ENCODE results near the gene ANKFY1. TPM values are rescaled to one million over a fixed set of nuclear protein-coding genes. Genes with fewer than 3 reads are reported as not detected.

The ANKFY1 gene
- total RNA-seq, 4 donors from 2014 or later: 12.6 to 26.9 (median 13.5) TPM

DNA sequence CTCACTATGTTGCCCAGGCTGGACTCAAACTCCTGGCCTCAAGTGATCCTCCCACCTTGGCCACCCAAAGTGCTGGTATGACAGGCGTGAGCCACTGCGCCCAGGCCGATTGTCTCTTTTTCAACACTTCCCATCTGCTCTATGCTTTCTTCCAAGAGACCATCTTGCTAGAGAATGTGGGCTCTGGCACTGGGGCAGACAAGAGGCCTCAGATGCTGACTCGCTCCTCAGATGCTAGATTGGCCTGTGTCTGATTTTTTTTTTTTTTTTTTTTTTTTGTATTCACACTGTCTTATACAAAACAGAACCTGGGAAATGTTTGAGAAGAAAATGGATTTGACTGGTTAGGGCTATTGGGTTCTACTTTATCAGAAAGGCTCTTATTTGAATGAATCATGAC is 62.6 kb downstream of the ANKFY1 start:
- no peaks in the 10 kb centered on the region for H3K9me3 ChIP-seq
- no peak for DNase-seq
- H3K27ac ChIP-seq: no peak overlapping the region
- no peak for TF ChIP-seq POLR2A (IDR thresholded peaks at IDR 0.05)
- TF ChIP-seq, protein P1, sequence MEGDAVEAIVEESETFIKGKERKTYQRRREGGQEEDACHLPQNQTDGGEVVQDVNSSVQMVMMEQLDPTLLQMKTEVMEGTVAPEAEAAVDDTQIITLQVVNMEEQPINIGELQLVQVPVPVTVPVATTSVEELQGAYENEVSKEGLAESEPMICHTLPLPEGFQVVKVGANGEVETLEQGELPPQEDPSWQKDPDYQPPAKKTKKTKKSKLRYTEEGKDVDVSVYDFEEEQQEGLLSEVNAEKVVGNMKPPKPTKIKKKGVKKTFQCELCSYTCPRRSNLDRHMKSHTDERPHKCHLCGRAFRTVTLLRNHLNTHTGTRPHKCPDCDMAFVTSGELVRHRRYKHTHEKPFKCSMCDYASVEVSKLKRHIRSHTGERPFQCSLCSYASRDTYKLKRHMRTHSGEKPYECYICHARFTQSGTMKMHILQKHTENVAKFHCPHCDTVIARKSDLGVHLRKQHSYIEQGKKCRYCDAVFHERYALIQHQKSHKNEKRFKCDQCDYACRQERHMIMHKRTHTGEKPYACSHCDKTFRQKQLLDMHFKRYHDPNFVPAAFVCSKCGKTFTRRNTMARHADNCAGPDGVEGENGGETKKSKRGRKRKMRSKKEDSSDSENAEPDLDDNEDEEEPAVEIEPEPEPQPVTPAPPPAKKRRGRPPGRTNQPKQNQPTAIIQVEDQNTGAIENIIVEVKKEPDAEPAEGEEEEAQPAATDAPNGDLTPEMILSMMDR (IDR thresholded peaks at IDR 0.05 in 4 of 5, conservative IDR thresholded peaks at IDR 0.05 in 1 of 5): no peak
- ATAC-seq: no peak
- H3K4me1 ChIP-seq: peaks cover 14 to 16% of the 10 kb centered on the region in 2 donors
- peaks cover 0 to 12% of the 10 kb centered on the region in 2 donors for H3K36me3 ChIP-seq
- intact Hi-C loops (cut with DNase I; ENCODE audit: low total_unique reads): no loop called here
- H3K27me3 ChIP-seq: no peaks in the 10 kb centered on the region
- in situ Hi-C loops (cut with MboI; ENCODE audit: low sequenced_read_pairs in 4 of 4): loop anchor here in 1 of 4 donors (10.0 kb wide), 1 partner anchor 214 kb away; no protein-coding TSS in a partner anchor
- H3K4me3 ChIP-seq: no peak overlapping the region

DNA sequence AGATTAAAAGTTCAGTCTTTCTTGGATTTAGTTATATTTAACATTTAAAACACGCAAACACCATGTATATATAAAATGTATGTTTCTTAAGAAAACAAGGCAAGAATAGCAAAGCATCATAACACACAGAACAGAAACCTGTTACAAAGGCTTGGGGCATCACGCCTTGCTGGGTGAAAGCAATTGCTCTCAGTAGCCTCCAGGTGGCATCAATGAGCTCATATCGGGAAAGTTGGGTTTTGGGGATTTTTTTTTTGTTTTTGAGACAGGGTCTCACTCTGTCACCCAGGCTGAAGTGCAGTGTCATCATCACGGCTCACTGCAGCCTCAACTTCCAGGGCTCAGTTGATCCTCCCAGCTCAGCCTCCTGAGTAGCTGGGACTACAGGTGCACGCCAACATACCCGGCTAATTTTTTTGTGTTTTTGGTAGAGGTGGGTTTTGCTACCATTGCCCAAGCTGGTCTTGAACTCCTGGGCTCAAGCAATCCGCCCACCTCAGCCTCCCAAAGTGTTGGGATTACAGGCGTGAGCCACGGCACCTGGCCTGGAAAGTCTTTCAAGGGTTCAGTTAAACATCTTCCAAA is 63.9 kb downstream of the ANKFY1 start:
- H3K36me3 ChIP-seq: peaks cover 0 to 19% of the 10 kb centered on the region in 2 donors
- H3K4me1 ChIP-seq: peaks cover 16 to 19% of the 10 kb centered on the region in 2 donors
- in situ Hi-C loops (cut with MboI; ENCODE audit: low sequenced_read_pairs in 4 of 4): loop anchor here (5.0 to 10.0 kb wide), 2 partner anchors 215 to 217 kb away; no protein-coding TSS in a partner anchor
- ATAC-seq: no peak
- DNase-seq: no peak
- intact Hi-C loops (cut with DNase I; ENCODE audit: low total_unique reads): loop anchor here (1.0 kb wide), 1 partner anchor 213 kb away; no protein-coding TSS in a partner anchor
- TF ChIP-seq POLR2A (IDR thresholded peaks at IDR 0.05): no peak
- TF ChIP-seq, protein P1 (IDR thresholded peaks at IDR 0.05 in 4 of 5, conservative IDR thresholded peaks at IDR 0.05 in 1 of 5): peak; percentile 39 to 79 (median 69)
- no peak overlapping the region for H3K4me3 ChIP-seq
- no peaks in the 10 kb centered on the region for H3K27me3 ChIP-seq
- no peak overlapping the region for H3K27ac ChIP-seq
- H3K9me3 ChIP-seq: no peaks in the 10 kb centered on the region

DNA sequence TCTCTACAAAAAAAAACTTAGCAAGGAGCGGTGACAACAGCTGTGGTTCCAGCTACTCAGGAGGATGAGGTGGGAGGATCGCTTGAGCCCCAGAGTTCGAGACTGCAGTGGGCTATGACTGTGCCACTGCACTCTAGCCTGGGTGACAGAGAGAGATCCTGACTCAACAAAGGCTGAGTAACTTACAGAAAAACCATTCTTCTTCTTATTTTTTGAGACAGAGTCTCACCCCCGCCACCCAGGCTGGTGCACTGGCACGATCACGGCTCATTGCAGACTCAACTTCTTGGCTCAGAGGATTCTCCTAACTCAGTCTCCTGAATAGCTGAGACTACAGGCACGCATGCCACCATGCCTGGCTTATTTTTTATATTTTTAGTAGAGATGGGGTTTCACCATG is 64.8 kb downstream of the ANKFY1 start:
- intact Hi-C loops (cut with DNase I; ENCODE audit: low total_unique reads): loop anchor here (1.0 kb wide), 1 partner anchor 214 kb away; no protein-coding TSS in a partner anchor

DNA sequence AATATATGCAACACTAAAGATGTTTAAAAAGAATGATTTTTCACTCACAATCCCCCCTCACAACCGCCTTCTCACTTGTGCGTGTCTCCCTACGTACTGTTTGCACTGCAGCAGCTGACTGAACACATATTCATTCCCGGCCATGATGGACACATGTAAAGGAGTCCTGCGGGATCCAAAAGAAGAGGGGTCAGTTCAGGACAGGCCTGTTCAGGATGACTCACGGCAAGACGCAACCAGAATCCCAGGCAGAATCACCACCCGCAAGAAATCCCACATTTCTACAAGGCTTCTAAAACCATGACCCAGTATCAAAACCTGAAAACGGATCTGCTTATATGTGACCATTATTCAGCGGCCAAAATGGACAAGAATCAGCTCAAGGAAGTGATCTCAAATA is 68.5 kb downstream of the ANKFY1 start:
- in situ Hi-C loops (cut with MboI; ENCODE audit: low sequenced_read_pairs in 4 of 4): loop anchor here in 3 of 4 donors (5.0 kb wide), 1 partner anchor 222 kb away; no protein-coding TSS in a partner anchor
- peak; percentile 66 to 94 for ATAC-seq
- peak overlapping the region in 2 of 4 donors; percentile 48 to 52 for H3K27ac ChIP-seq

More for the DNA sequence above, 64.8 kb downstream of the ANKFY1 start:
- no peak for DNase-seq
- ATAC-seq: no peak
- no peak overlapping the region for H3K4me3 ChIP-seq
- TF ChIP-seq, protein P1 (IDR thresholded peaks at IDR 0.05 in 4 of 5, conservative IDR thresholded peaks at IDR 0.05 in 1 of 5): no peak
- TF ChIP-seq POLR2A (IDR thresholded peaks at IDR 0.05): no peak
- no peaks in the 10 kb centered on the region for H3K27me3 ChIP-seq
- in situ Hi-C loops (cut with MboI; ENCODE audit: low sequenced_read_pairs in 4 of 4): loop anchor here in 3 of 4 donors (5.0 kb wide), 1 partner anchor 218 kb away; no protein-coding TSS in a partner anchor
- no peaks in the 10 kb centered on the region for H3K9me3 ChIP-seq
- H3K36me3 ChIP-seq: peaks cover 0 to 28% of the 10 kb centered on the region in 2 donors
- H3K27ac ChIP-seq: no peak overlapping the region
- H3K4me1 ChIP-seq: peaks cover 7 to 11% of the 10 kb centered on the region in 2 donors

More for the DNA sequence above, 68.5 kb downstream of the ANKFY1 start:
- H3K4me3 ChIP-seq: no peak overlapping the region
- H3K4me1 ChIP-seq: peaks cover 0 to 8% of the 10 kb centered on the region in 2 donors
- DNase-seq: peak in 1 of 2 donors; percentile 52
- H3K36me3 ChIP-seq: peaks cover 0 to 40% of the 10 kb centered on the region in 2 donors
- no peaks in the 10 kb centered on the region for H3K27me3 ChIP-seq
- no peak for TF ChIP-seq POLR2A (IDR thresholded peaks at IDR 0.05)
- TF ChIP-seq, protein P1 (IDR thresholded peaks at IDR 0.05 in 4 of 5, conservative IDR thresholded peaks at IDR 0.05 in 1 of 5): no peak
- intact Hi-C loops (cut with DNase I; ENCODE audit: low total_unique reads): no loop called here
- no peaks in the 10 kb centered on the region for H3K9me3 ChIP-seq

Measured in gastrocnemius medialis (tissue), 4 donors.